Endodermal cell (in vitro differentiated cells): ENCODE measurements around the gene CASP1. TPM values are rescaled to one million over a fixed set of nuclear protein-coding genes. Genes with fewer than 3 reads are reported as not detected.
"Not testable (repeated sequence)": the region's sequence is repeated elsewhere in the genome, so short reads cannot be mapped to it uniquely, and the experiment has no call there.

Experiments used
- DNase-seq: peaks from one replicate; pipeline ENCODE4 v3.0.0-alpha.2; 2017
- H3K27ac ChIP-seq: 2 replicates; pipeline ENCODE4 v1.5.1; 2013; ENCODE audit warnings: mild to moderate bottlenecking, low read depth, low read length, moderate library complexity
- H3K27me3 ChIP-seq: 2 replicates; pipeline ENCODE4 v1.6.1; 2013; ENCODE audit warnings: mild to moderate bottlenecking, low read length, moderate library complexity; ENCODE audit not compliant: insufficient read depth, control insufficient read depth, poor library complexity, severe bottlenecking
- H3K36me3 ChIP-seq: 2 replicates; pipeline ENCODE4 v1.7.0; 2013; ENCODE audit warnings: mild to moderate bottlenecking, low read length, moderate library complexity; ENCODE audit not compliant: control insufficient read depth, insufficient read depth
- H3K4me1 ChIP-seq: one replicate; pipeline ENCODE4 v1.7.0; 2013; ENCODE audit warnings: low read length; ENCODE audit not compliant: control insufficient read depth, insufficient read depth
- H3K4me3 ChIP-seq: 2 replicates; pipeline ENCODE4 v1.5.1; 2013; ENCODE audit warnings: mild to moderate bottlenecking, low read length, moderate library complexity
- H3K9ac ChIP-seq: 2 replicates; pipeline ENCODE4 v1.6.1; 2013; ENCODE audit warnings: mild to moderate bottlenecking, low read length, moderate library complexity; ENCODE audit not compliant: poor library complexity, severe bottlenecking; ENCODE audit errors: extremely low read depth
- H3K9me3 ChIP-seq: 2 replicates; pipeline ENCODE4 v1.6.1; 2013; ENCODE audit warnings: mild to moderate bottlenecking, low read length, moderate library complexity; ENCODE audit not compliant: control insufficient read depth
- H3K27ac Mint-ChIP-seq: 2 replicates; pipeline ENCODE4 v1.8.0; 2020; ENCODE audit warnings: mixed read lengths
- H3K27me3 Mint-ChIP-seq: 2 replicates; pipeline ENCODE4 v1.8.0; 2021; ENCODE audit warnings: mild to moderate bottlenecking, mixed read lengths; ENCODE audit not compliant: insufficient read depth
- H3K36me3 Mint-ChIP-seq: 2 replicates; pipeline ENCODE4 v1.8.0; 2020; ENCODE audit warnings: low read depth, mixed read lengths
- H3K4me1 Mint-ChIP-seq: 2 replicates; pipeline ENCODE4 v1.8.0; 2020; ENCODE audit warnings: mixed read lengths
- H3K4me3 Mint-ChIP-seq: 2 replicates; pipeline ENCODE4 v1.8.0; 2020; ENCODE audit warnings: mild to moderate bottlenecking, moderate library complexity, mixed read lengths
- H3K9me3 Mint-ChIP-seq: 2 replicates; pipeline ENCODE4 v1.8.0; 2020; ENCODE audit warnings: mild to moderate bottlenecking, mixed read lengths
- WGBS, 2 experiments: methylation state at CpG; one replicate each; pipeline versions ENCODE4 v1.1.5 to v1.1.7; 2013; ENCODE audit warnings: missing lambda C conversion rate in 2 of 2, mixed read lengths in 1 of 2; ENCODE audit not compliant: insufficient coverage in 1 of 2, insufficient read length in 1 of 2; 5-methylcytosine and 5-hydroxymethylcytosine counted together
- total RNA-seq, 2 donors: library from RNA; stranded (reverse); fragmentation: NEBNext Ultra II Directional in 1 of 2; extraction: Animal tissue kit (Norgen Biotek cat#: 25700) in 1 of 2; gene quantifications; 2 replicates in 1 of 2; 3 replicates in 1 of 2; pipeline ENCODE4 v1.2.1, GENCODE V29; 2021
- TF ChIP-seq, protein P1 (sequence below): fragments of 200-600 bp; sonication (generic); conservative IDR thresholded peaks from 2 replicates; pipeline ENCODE4 v1.5.0; 2021; ENCODE audit warnings: antibody characterized with exemption, mild to moderate bottlenecking

The CASP1 gene
- total RNA-seq, 2 donors from 2014 or later: not detected

GRCh38 chr11:105040703-105041102 lies 5.8 kb upstream of the CASP1 start:
- Mint-ChIP-seq H3K27ac (no peak overlapping the region), H3K4me1 (no peaks in the 10 kb centered on the region), H3K36me3 (no peaks in the 10 kb centered on the region), H3K9me3 (no peaks in the 10 kb centered on the region), H3K27me3 (no peaks in the 10 kb centered on the region), H3K4me3 (no peak overlapping the region)
- Histone ChIP-seq H3K9ac (no peak overlapping the region), H3K27me3 (no peaks in the 10 kb centered on the region), H3K4me1 (no peaks in the 10 kb centered on the region), H3K36me3 (no peaks in the 10 kb centered on the region), H3K9me3 (no peaks in the 10 kb centered on the region), H3K4me3 (no peak overlapping the region), H3K27ac (no peak overlapping the region)
- WGBS, 2 experiments: 97 to 100% methylated on average over 1 to 2 of the region's 2 CpGs
- TF ChIP-seq, protein P1, sequence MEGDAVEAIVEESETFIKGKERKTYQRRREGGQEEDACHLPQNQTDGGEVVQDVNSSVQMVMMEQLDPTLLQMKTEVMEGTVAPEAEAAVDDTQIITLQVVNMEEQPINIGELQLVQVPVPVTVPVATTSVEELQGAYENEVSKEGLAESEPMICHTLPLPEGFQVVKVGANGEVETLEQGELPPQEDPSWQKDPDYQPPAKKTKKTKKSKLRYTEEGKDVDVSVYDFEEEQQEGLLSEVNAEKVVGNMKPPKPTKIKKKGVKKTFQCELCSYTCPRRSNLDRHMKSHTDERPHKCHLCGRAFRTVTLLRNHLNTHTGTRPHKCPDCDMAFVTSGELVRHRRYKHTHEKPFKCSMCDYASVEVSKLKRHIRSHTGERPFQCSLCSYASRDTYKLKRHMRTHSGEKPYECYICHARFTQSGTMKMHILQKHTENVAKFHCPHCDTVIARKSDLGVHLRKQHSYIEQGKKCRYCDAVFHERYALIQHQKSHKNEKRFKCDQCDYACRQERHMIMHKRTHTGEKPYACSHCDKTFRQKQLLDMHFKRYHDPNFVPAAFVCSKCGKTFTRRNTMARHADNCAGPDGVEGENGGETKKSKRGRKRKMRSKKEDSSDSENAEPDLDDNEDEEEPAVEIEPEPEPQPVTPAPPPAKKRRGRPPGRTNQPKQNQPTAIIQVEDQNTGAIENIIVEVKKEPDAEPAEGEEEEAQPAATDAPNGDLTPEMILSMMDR: no peak
- no peak for DNase-seq

GRCh38 chr11:105034388-105034787 lies 556 bp downstream of the CASP1 start:
- H3K9me3 ChIP-seq, H3K27ac Mint-ChIP-seq, H3K36me3 Mint-ChIP-seq, H3K9me3 Mint-ChIP-seq, H3K4me1 Mint-ChIP-seq, H3K4me3 ChIP-seq, H3K4me3 Mint-ChIP-seq, H3K36me3 ChIP-seq, H3K4me1 ChIP-seq, H3K27ac ChIP-seq, H3K9ac ChIP-seq, H3K27me3 Mint-ChIP-seq, DNase-seq, H3K27me3 ChIP-seq: not testable (repeated sequence)
- WGBS, 2 experiments: 83 to 91% methylated on average over 1 to 2 of the region's 2 CpGs

DNA sequence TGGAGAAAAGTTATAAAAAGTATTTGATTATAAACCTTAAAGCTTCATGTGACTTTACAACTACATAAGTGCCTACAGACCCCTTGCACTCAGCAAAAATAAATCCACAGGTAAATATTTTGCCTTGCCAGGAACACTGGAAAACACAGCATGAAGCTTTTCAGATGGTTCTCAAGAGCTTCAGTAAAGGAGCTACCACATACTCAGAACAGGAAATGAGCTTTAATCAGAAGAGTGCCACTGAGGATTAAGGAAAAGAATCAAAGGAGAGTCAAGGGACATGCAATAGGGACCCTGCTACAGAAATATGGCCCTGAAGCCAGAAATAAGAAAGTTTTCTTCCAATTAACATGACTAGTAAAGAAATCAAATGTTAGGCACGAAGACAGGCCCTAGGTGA lies 1.2 kb downstream of the CASP1 start:
- H3K27ac ChIP-seq: no peak overlapping the region
- TF ChIP-seq, protein P1: no peak
- no peaks in the 10 kb centered on the region for H3K36me3 ChIP-seq
- 86 to 100% methylated on average over 1 of the region's 1 CpG for WGBS, 2 experiments
- no peak overlapping the region for H3K27ac Mint-ChIP-seq
- no peaks in the 10 kb centered on the region for H3K27me3 Mint-ChIP-seq
- no peak overlapping the region for H3K4me3 ChIP-seq
- H3K4me1 ChIP-seq: no peaks in the 10 kb centered on the region
- H3K27me3 ChIP-seq: no peaks in the 10 kb centered on the region
- H3K36me3 Mint-ChIP-seq: no peaks in the 10 kb centered on the region
- H3K4me1 Mint-ChIP-seq: no peaks in the 10 kb centered on the region
- no peak overlapping the region for H3K9ac ChIP-seq
- no peaks in the 10 kb centered on the region for H3K9me3 Mint-ChIP-seq
- no peak overlapping the region for H3K4me3 Mint-ChIP-seq
- DNase-seq: no peak
- H3K9me3 ChIP-seq: no peaks in the 10 kb centered on the region

DNA sequence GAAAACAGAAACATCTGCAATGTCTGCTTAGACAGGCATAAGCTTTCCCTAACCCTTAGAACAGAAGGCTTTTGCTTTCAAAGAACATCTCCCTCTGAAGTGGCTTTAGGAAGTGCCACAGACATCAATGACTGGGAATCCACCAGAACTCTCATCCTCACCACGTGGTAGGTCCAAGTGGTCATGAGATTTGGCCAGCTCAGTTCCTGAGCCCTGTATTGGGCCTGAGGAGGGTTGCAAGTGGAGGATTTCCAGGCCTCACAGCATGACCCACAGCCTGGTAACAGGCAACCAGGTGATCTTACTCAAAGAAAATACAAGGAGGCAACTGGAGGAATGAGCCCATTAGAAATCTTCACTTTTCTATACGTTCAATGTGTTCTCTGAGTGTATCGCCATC lies 1.6 kb downstream of the CASP1 start:
- no peaks in the 10 kb centered on the region for H3K36me3 ChIP-seq
- H3K9me3 ChIP-seq: no peaks in the 10 kb centered on the region
- no peak for DNase-seq
- H3K27me3 Mint-ChIP-seq: no peaks in the 10 kb centered on the region
- no peak overlapping the region for H3K27ac ChIP-seq
- no peaks in the 10 kb centered on the region for H3K9me3 Mint-ChIP-seq
- no peaks in the 10 kb centered on the region for H3K4me1 Mint-ChIP-seq
- 97% methylated on average over 3 of the region's 3 CpGs; no CpG with 5 or more reads in 1 of the 2 experiments for WGBS, 2 experiments
- no peaks in the 10 kb centered on the region for H3K36me3 Mint-ChIP-seq
- no peaks in the 10 kb centered on the region for H3K4me1 ChIP-seq
- TF ChIP-seq, protein P1: no peak
- H3K27me3 ChIP-seq: no peaks in the 10 kb centered on the region
- H3K27ac Mint-ChIP-seq: no peak overlapping the region
- H3K4me3 Mint-ChIP-seq: no peak overlapping the region
- no peak overlapping the region for H3K9ac ChIP-seq
- no peak overlapping the region for H3K4me3 ChIP-seq
